Liver (tissue), 9 donors: Measurements from ENCODE around the gene AGBL5. TPM values are rescaled to one million over a fixed set of nuclear protein-coding genes. Genes with fewer than 3 reads are reported as not detected.

Experiments
- DNase-seq: peaks from one replicate; pipeline ENCODE4 v3.0.0-alpha.2; 2017; ENCODE audit warnings: low spot score
- H3K27ac ChIP-seq, 2 donors: one replicate each; pipeline ENCODE4 v1.7.0; 2013; ENCODE audit warnings: inconsistent platforms in 2 of 2, low read length in 2 of 2, control low read depth in 1 of 2, low read depth in 1 of 2, mild to moderate bottlenecking in 1 of 2
- H3K27me3 ChIP-seq, 4 donors: one replicate each; pipeline versions ENCODE4 v1.6.1 to v1.7.0; 2013; ENCODE audit warnings: low read length in 3 of 4, inconsistent platforms in 1 of 4, mild to moderate bottlenecking in 1 of 4, moderate library complexity in 1 of 4; ENCODE audit not compliant: control insufficient read depth in 4 of 4, insufficient read depth in 4 of 4
- H3K36me3 ChIP-seq, 4 donors: one replicate each; pipeline versions ENCODE4 v1.6.1 to v1.7.0; 2013; ENCODE audit warnings: low read length in 3 of 4, mild to moderate bottlenecking in 3 of 4, low read depth in 1 of 4, moderate library complexity in 1 of 4; ENCODE audit not compliant: control insufficient read depth in 4 of 4, insufficient read depth in 3 of 4
- H3K4me1 ChIP-seq, 4 donors: one replicate each; pipeline versions ENCODE4 v1.6.1 to v1.7.0; 2013; ENCODE audit warnings: low read length in 3 of 4, mild to moderate bottlenecking in 3 of 4, moderate library complexity in 1 of 4; ENCODE audit not compliant: control insufficient read depth in 4 of 4, insufficient read depth in 4 of 4
- H3K4me3 ChIP-seq, 3 donors: one replicate each; pipeline versions ENCODE4 v1.6.1 to v1.7.0; 2013; ENCODE audit warnings: low read length in 3 of 3, control low read depth in 1 of 3, low read depth in 1 of 3, mild to moderate bottlenecking in 1 of 3
- H3K9ac ChIP-seq, 2 donors: one replicate each; pipeline ENCODE4 v1.7.0; 2013; ENCODE audit warnings: low read length in 2 of 2, mild to moderate bottlenecking in 2 of 2, moderate library complexity in 2 of 2, control low read depth in 1 of 2, low read depth in 1 of 2
- H3K9me3 ChIP-seq, 4 donors: one replicate each; pipeline versions ENCODE4 v1.6.1 to v1.7.0; 2013; ENCODE audit warnings: low read length in 3 of 4; ENCODE audit not compliant: control insufficient read depth in 4 of 4
- ATF3 ChIP-seq: IDR thresholded peaks from 2 replicates; pipeline ENCODE4 v1.6.1; 2016; ENCODE audit warnings: antibody characterized with exemption
- CTCF ChIP-seq: fragments of 150-350 bp; IDR thresholded peaks from 2 replicates; pipeline ENCODE4 v1.5.1; 2017; ENCODE audit warnings: improper control_type of control experiment, low read depth, low read length; ENCODE audit not compliant: missing input control
- EGR1 ChIP-seq, 2 donors: IDR thresholded peaks; 2 replicates each; pipeline ENCODE4 v1.6.1; 2016 to 2018; ENCODE audit warnings: antibody characterized with exemption in 2 of 2, low read depth in 2 of 2
- FOXA1 ChIP-seq: IDR thresholded peaks from 2 replicates; pipeline ENCODE4 v1.6.1; 2016; ENCODE audit warnings: antibody characterized with exemption
- FOXA2 ChIP-seq: IDR thresholded peaks from 2 replicates; pipeline ENCODE4 v1.6.1; 2016; ENCODE audit warnings: antibody characterized with exemption
- GABPA ChIP-seq, 2 donors: IDR thresholded peaks in 1 of 2; conservative IDR thresholded peaks in 1 of 2; 2 replicates each; pipeline ENCODE4 v1.6.1; 2016; ENCODE audit warnings: antibody characterized with exemption in 2 of 2, mild to moderate bottlenecking in 1 of 2, moderate library complexity in 1 of 2
- HNF4A ChIP-seq, 2 donors: conservative IDR thresholded peaks; 2 replicates each; pipeline ENCODE4 v1.6.1; 2016; ENCODE audit warnings: antibody characterized with exemption in 2 of 2, mild to moderate bottlenecking in 2 of 2
- HNF4G ChIP-seq: IDR thresholded peaks from 2 replicates; pipeline ENCODE4 v1.6.1; 2016; ENCODE audit warnings: antibody characterized with exemption
- JUND ChIP-seq, 2 donors: IDR thresholded peaks; 2 replicates each; pipeline ENCODE4 v1.6.1; 2016; ENCODE audit warnings: antibody characterized with exemption in 2 of 2
- NR2F2 ChIP-seq: IDR thresholded peaks from 2 replicates; pipeline ENCODE4 v1.6.1; 2016; ENCODE audit warnings: antibody characterized with exemption
- RAD21 ChIP-seq, 2 donors: IDR thresholded peaks; 2 replicates each; pipeline ENCODE4 v1.6.1; 2016; ENCODE audit warnings: antibody characterized with exemption in 2 of 2, mild to moderate bottlenecking in 2 of 2
- RXRA ChIP-seq, 2 donors: IDR thresholded peaks; 2 replicates each; pipeline ENCODE4 v1.6.1; 2017 to 2018; ENCODE audit warnings: antibody characterized with exemption in 2 of 2, mild to moderate bottlenecking in 1 of 2
- SP1 ChIP-seq: IDR thresholded peaks from 2 replicates; pipeline ENCODE4 v1.6.1; 2018; ENCODE audit warnings: antibody characterized with exemption, mild to moderate bottlenecking
- TAF1 ChIP-seq: conservative IDR thresholded peaks from 2 replicates; pipeline ENCODE4 v1.6.1; 2016; ENCODE audit warnings: antibody characterized with exemption, mild to moderate bottlenecking
- YY1 ChIP-seq: IDR thresholded peaks from 2 replicates; pipeline ENCODE4 v1.6.1; 2016; ENCODE audit warnings: antibody characterized with exemption, mild to moderate bottlenecking
- ZBTB33 ChIP-seq: IDR thresholded peaks from 2 replicates; pipeline ENCODE4 v1.6.1; 2016; ENCODE audit warnings: antibody characterized with exemption
- WGBS: extraction: QIAGEN DNeasy Blood & Tissue Kit; methylation state at CpG from one replicate; pipeline ENCODE4 v1.1.7; 2013; 5-methylcytosine and 5-hydroxymethylcytosine counted together
- polyA plus RNA-seq, 2 donors: library from polyadenylated mRNA; stranded (reverse) in 1 of 2; unstranded in 1 of 2; fragments of 200-250 nt in 1 of 2; fragments of >200 nt in 1 of 2; fragmentation: Nextera tagmentation in 1 of 2; extraction: Ambion mirVana in 1 of 2; gene quantifications; one replicate each; pipeline versions ENCODE4 v1.2.1 to v1.2.3, GENCODE V29; 2013 to 2015
- total RNA-seq, 2 donors: library from RNA; depleted of rRNA; stranded (reverse); fragments of >200 nt; gene quantifications; one replicate each; pipeline ENCODE4 v1.2.3, GENCODE V29; 2014
- TF ChIP-seq, protein P1 (sequence below): IDR thresholded peaks from 2 replicates; pipeline ENCODE4 v1.6.1; 2016; ENCODE audit warnings: antibody characterized with exemption, mild to moderate bottlenecking
- TF ChIP-seq, protein P2 (sequence below): IDR thresholded peaks from 2 replicates; pipeline ENCODE4 v1.6.1; 2016; ENCODE audit warnings: antibody characterized with exemption
- donor health status: healthy.
- donor health status: healthy.
- donor health status: healthy.
- donor health status: healthy.
- donor health status: healthy.

AGBL5 gene
- total and polyA plus RNA-seq, 4 donors: 3.2 to 9.0 (median 4.8) TPM

GRCh38 chr2:27069961-27070618 is 18.6 kb downstream of the AGBL5 start:
- Histone ChIP-seq H3K27me3 (no peaks in the 10 kb centered on the region), H3K9ac (no peak overlapping the region), H3K4me3 (peak overlapping the region in 2 of 3 donors; percentile 84 to 93), H3K4me1 (peaks cover 9 to 35% (median 19%) of the 10 kb centered on the region in 4 donors), H3K27ac (peak overlapping the region in 1 of 2 donors; percentile 10), H3K36me3 (peaks cover 0 to 15% (median 11%) of the 10 kb centered on the region in 4 donors), H3K9me3 (no peaks in the 10 kb centered on the region)
- no peak for DNase-seq
- TF ChIP-seq RXRA (IDR thresholded peaks at IDR 0.05) (no peak), FOXA2 (no peak), YY1 (no peak), RAD21 (IDR thresholded peaks at IDR 0.05) (no peak), EGR1 (IDR thresholded peaks at IDR 0.05; ENCODE audit: low read depth in 2 of 2) (no peak)
- 87% methylated on average over 8 of the region's 8 CpGs for WGBS

GRCh38 chr2:27070653-27071276 is 19.3 kb downstream of the AGBL5 start:
- Histone ChIP-seq H3K4me3 (peak overlapping the region; percentile 84 to 96 (median 93)), H3K4me1 (peaks cover 9 to 38% (median 19%) of the 10 kb centered on the region in 4 donors), H3K9ac (peak overlapping the region; percentile 87 to 95), H3K27me3 (no peaks in the 10 kb centered on the region), H3K27ac (peak overlapping the region; percentile 87 to 90), H3K9me3 (no peaks in the 10 kb centered on the region), H3K36me3 (peaks cover 0 to 15% (median 9%) of the 10 kb centered on the region in 4 donors)
- 4% methylated on average over 11 of the region's 11 CpGs for WGBS
- TF ChIP-seq EGR1 (IDR thresholded peaks at IDR 0.05; ENCODE audit: low read depth in 2 of 2): no peak
- no peak for TF ChIP-seq RXRA (IDR thresholded peaks at IDR 0.05)
- no peak for TF ChIP-seq HNF4G
- no peak for TF ChIP-seq TAF1
- no peak for TF ChIP-seq ATF3
- TF ChIP-seq YY1: no peak
- TF ChIP-seq, protein P1, sequence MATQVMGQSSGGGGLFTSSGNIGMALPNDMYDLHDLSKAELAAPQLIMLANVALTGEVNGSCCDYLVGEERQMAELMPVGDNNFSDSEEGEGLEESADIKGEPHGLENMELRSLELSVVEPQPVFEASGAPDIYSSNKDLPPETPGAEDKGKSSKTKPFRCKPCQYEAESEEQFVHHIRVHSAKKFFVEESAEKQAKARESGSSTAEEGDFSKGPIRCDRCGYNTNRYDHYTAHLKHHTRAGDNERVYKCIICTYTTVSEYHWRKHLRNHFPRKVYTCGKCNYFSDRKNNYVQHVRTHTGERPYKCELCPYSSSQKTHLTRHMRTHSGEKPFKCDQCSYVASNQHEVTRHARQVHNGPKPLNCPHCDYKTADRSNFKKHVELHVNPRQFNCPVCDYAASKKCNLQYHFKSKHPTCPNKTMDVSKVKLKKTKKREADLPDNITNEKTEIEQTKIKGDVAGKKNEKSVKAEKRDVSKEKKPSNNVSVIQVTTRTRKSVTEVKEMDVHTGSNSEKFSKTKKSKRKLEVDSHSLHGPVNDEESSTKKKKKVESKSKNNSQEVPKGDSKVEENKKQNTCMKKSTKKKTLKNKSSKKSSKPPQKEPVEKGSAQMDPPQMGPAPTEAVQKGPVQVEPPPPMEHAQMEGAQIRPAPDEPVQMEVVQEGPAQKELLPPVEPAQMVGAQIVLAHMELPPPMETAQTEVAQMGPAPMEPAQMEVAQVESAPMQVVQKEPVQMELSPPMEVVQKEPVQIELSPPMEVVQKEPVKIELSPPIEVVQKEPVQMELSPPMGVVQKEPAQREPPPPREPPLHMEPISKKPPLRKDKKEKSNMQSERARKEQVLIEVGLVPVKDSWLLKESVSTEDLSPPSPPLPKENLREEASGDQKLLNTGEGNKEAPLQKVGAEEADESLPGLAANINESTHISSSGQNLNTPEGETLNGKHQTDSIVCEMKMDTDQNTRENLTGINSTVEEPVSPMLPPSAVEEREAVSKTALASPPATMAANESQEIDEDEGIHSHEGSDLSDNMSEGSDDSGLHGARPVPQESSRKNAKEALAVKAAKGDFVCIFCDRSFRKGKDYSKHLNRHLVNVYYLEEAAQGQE: no peak
- TF ChIP-seq CTCF: no peak
- TF ChIP-seq HNF4A (conservative IDR thresholded peaks at IDR 0.05): no peak
- no peak for TF ChIP-seq NR2F2
- no peak for TF ChIP-seq RAD21 (IDR thresholded peaks at IDR 0.05)
- TF ChIP-seq FOXA2: no peak
- no peak for TF ChIP-seq SP1
- no peak for TF ChIP-seq GABPA (IDR thresholded peaks at IDR 0.05 in 1 of 2, conservative IDR thresholded peaks at IDR 0.05 in 1 of 2)
- TF ChIP-seq ZBTB33: no peak
- TF ChIP-seq, protein P2, sequence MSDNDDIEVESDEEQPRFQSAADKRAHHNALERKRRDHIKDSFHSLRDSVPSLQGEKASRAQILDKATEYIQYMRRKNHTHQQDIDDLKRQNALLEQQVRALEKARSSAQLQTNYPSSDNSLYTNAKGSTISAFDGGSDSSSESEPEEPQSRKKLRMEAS: no peak
- TF ChIP-seq FOXA1: no peak
- no peak for TF ChIP-seq JUND (IDR thresholded peaks at IDR 0.05)
- DNase-seq: no peak
